Activated CD4-positive, alpha-beta T cell treated with anti-CD3 and anti-CD28 coated beads, Interleukin-2, amount 10 ng/mL, durations not matched to agents 24 days and 14 days (primary cell): Measurements from ENCODE around the gene PPAN. TPM values are rescaled to one million over a fixed set of nuclear protein-coding genes. Genes with fewer than 3 reads are reported as not detected.

Source experiments
- DNase-seq: peaks from one replicate; pipeline ENCODE4 v3.0.0; 2022
- H3K27ac Mint-ChIP-seq: one replicate; pipeline ENCODE4 v1.8.0; 2022; ENCODE audit warnings: mild to moderate bottlenecking, mixed read lengths
- H3K27me3 Mint-ChIP-seq: one replicate; pipeline ENCODE4 v1.8.0; 2022; ENCODE audit warnings: mixed read lengths
- H3K36me3 Mint-ChIP-seq: one replicate; pipeline ENCODE4 v1.8.0; 2022; ENCODE audit warnings: low read depth, mild to moderate bottlenecking, mixed read lengths
- H3K4me1 Mint-ChIP-seq: one replicate; pipeline ENCODE4 v1.8.0; 2021; ENCODE audit warnings: mixed read lengths
- H3K4me3 Mint-ChIP-seq: one replicate; pipeline ENCODE4 v1.8.0; 2022; ENCODE audit warnings: mild to moderate bottlenecking, moderate library complexity, mixed read lengths
- H3K9me3 Mint-ChIP-seq: one replicate; pipeline ENCODE4 v1.8.0; 2021; ENCODE audit warnings: mixed read lengths
- intact Hi-C: fragments of 100-400 bp; cut with micrococcal nuclease; formaldehyde crosslinking; loops from one replicate; pipeline ENCODE4 v1.15.1; 2023
- total RNA-seq: library from RNA; stranded (reverse); gene quantifications from 2 replicates; pipeline ENCODE4 v1.2.3, GENCODE V29; 2022

The PPAN gene
- total RNA-seq, 1 donor from 2014 or later = 232 TPM

- intact Hi-C loops = no loop called here
- H3K4me3 Mint-ChIP-seq = no peak overlapping the region
These were observed 18.3 kb downstream of the PPAN start for GRCh38 chr19:10124429-10124828.

GRCh38 chr19:10126213-10126639 lies 20.1 kb downstream of the PPAN start:
- Mint-ChIP-seq H3K4me3 (no peak overlapping the region), H3K36me3 (peaks cover 13% of the 10 kb centered on the region), H3K27me3 (no peaks in the 10 kb centered on the region), H3K9me3 (no peaks in the 10 kb centered on the region), H3K4me1 (no peaks in the 10 kb centered on the region), H3K27ac (no peak overlapping the region)
- no peak for DNase-seq
- intact Hi-C loops = no loop called here

More at GRCh38 chr19:10124429-10124828, 18.3 kb downstream of the PPAN start:
- Mint-ChIP-seq H3K27me3 (no peaks in the 10 kb centered on the region), H3K4me1 (peaks cover 4% of the 10 kb centered on the region), H3K36me3 (peaks cover 10% of the 10 kb centered on the region), H3K27ac (no peak overlapping the region), H3K9me3 (no peaks in the 10 kb centered on the region)
- DNase-seq = no peak

DNA sequence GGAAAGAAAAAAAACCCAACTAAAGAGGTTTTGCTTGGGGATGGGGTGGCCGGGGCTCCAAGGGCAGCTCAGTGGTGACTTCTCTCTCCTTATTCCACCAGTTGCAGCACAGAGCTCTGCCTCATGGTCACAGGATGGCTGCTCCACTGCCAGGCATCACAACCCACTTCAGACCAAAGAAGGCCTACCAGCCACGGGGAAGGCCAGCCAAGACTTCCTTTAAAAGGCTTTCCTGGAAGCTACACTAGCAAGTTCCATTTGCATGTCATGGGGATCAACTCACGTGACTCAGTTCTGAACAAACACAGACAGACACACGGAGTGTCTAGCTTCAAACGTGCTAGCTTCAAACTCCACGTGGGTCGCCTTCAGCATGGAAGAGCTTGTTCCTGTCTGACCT lies 26.7 kb downstream of the PPAN start:
- Mint-ChIP-seq H3K4me1 (no peaks in the 10 kb centered on the region), H3K27ac (no peak overlapping the region), H3K36me3 (peaks cover 28% of the 10 kb centered on the region), H3K27me3 (no peaks in the 10 kb centered on the region), H3K4me3 (no peak overlapping the region), H3K9me3 (no peaks in the 10 kb centered on the region)
- DNase-seq = no peak
- intact Hi-C loops = no loop called here

DNA sequence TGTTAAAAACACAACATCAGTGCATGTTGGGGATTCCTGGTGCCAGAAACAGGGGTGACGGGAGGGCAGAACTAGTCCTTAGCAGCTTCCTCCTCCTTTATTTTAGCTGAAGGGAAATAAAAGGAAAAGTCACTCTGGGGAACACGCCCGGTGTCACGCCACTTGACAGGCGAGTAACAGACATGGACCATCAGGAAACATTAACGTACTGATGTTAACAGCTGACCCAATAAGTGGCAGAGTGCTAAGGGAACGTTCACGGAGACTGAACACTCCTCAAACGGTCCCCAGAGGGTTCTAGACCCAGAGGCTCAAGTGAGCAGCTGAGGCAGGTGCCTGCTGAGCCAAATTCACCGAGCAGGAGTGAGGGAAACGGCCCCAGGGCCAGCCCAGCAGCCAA lies 27.4 kb downstream of the PPAN start:
- intact Hi-C loops = no loop called here
- Mint-ChIP-seq H3K4me3 (no peak overlapping the region), H3K27me3 (no peaks in the 10 kb centered on the region), H3K4me1 (no peaks in the 10 kb centered on the region), H3K27ac (no peak overlapping the region), H3K9me3 (no peaks in the 10 kb centered on the region), H3K36me3 (peaks cover 28% of the 10 kb centered on the region)
- no peak for DNase-seq

DNA sequence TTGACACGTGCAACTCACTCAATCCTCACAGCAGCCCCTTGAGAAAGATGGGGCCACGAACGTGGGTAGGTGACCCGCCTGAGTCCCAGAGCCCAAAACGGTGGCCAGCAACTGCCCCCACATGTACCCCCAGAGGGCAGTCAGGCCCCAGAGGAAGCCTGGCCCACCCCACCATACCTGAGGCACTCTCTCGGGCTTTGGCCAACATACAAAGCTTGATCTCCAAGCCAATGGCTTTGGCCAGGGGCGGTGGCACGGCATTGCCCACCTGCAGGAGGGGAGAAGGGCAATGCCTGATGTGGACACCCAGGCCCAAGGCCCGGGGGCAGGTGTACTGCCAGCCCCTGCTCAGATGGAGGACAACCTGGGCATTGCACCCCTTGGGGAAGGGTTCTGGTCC lies 27.9 kb downstream of the PPAN start:
- intact Hi-C loops = no loop called here
- H3K36me3 Mint-ChIP-seq = peaks cover 31% of the 10 kb centered on the region
- H3K27ac Mint-ChIP-seq = no peak overlapping the region
- DNase-seq = no peak
- no peak overlapping the region for H3K4me3 Mint-ChIP-seq
- no peaks in the 10 kb centered on the region for H3K4me1 Mint-ChIP-seq
- H3K27me3 Mint-ChIP-seq = no peaks in the 10 kb centered on the region
- no peaks in the 10 kb centered on the region for H3K9me3 Mint-ChIP-seq

- no peaks in the 10 kb centered on the region for H3K27me3 Mint-ChIP-seq
- intact Hi-C loops = no loop called here
- H3K9me3 Mint-ChIP-seq = no peaks in the 10 kb centered on the region
- DNase-seq = no peak
- peaks cover 37% of the 10 kb centered on the region for H3K36me3 Mint-ChIP-seq
- H3K4me3 Mint-ChIP-seq = no peak overlapping the region
- H3K27ac Mint-ChIP-seq = no peak overlapping the region
- H3K4me1 Mint-ChIP-seq = no peaks in the 10 kb centered on the region
These were observed 29.6 kb downstream of the PPAN start for GRCh38 chr19:10135551-10136334.

- H3K4me1 Mint-ChIP-seq = no peaks in the 10 kb centered on the region
- no peak overlapping the region for H3K4me3 Mint-ChIP-seq
- H3K9me3 Mint-ChIP-seq = no peaks in the 10 kb centered on the region
- H3K27ac Mint-ChIP-seq = no peak overlapping the region
- H3K36me3 Mint-ChIP-seq = peaks cover 45% of the 10 kb centered on the region
- intact Hi-C loops = no loop called here
- no peaks in the 10 kb centered on the region for H3K27me3 Mint-ChIP-seq
- no peak for DNase-seq
These were observed 30.8 kb downstream of the PPAN start for GRCh38 chr19:10136936-10137335.

DNA sequence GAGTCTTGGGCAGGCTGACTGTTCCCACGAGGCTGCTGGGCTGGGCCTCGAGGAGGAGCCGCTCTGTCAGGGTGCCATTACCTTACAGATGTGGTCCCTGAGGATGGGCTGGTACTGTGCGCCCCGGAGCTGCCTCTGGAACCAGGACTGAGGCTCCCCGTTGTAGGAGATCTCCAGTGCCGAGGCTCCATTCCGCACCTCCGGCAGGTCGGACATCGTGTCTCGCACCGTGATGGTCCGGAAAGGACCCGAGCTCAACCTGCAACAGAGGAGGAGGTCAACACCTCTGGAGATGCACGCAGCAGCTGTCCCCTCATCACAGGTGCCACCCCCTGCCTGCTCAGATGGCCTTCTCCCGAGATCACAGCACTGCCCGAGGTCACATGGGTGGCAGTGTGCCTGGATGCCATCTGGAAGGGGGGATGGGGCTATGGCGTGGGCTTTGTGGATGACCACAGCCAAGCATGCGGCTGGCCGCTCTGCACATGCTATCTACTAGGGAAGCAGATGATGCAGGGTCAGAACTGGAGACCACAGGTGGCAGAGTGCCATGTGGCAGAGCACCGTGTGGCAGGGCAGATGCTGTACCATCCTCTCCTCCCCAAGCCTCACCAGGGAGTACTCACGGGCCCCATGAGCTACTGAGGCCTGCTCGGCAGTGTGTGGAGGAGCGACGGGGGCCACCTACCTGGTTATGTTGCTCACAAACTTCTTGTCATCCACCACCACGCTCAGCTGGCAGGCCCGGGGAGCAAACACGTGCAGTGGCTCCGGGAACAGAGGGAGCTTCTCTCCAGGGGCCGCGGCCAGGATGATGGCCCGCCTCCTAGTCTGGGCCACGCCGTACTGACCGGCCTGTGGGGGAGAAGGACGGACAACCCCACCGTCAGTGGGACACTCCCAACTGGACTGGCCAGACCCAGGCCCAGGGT lies 31.9 kb downstream of the PPAN start:
- Mint-ChIP-seq H3K36me3 (peaks cover 47% of the 10 kb centered on the region), H3K27ac (no peak overlapping the region), H3K9me3 (no peaks in the 10 kb centered on the region), H3K4me1 (peaks cover 6% of the 10 kb centered on the region), H3K27me3 (no peaks in the 10 kb centered on the region), H3K4me3 (no peak overlapping the region)
- DNase-seq = no peak
- intact Hi-C loops = no loop called here

DNA sequence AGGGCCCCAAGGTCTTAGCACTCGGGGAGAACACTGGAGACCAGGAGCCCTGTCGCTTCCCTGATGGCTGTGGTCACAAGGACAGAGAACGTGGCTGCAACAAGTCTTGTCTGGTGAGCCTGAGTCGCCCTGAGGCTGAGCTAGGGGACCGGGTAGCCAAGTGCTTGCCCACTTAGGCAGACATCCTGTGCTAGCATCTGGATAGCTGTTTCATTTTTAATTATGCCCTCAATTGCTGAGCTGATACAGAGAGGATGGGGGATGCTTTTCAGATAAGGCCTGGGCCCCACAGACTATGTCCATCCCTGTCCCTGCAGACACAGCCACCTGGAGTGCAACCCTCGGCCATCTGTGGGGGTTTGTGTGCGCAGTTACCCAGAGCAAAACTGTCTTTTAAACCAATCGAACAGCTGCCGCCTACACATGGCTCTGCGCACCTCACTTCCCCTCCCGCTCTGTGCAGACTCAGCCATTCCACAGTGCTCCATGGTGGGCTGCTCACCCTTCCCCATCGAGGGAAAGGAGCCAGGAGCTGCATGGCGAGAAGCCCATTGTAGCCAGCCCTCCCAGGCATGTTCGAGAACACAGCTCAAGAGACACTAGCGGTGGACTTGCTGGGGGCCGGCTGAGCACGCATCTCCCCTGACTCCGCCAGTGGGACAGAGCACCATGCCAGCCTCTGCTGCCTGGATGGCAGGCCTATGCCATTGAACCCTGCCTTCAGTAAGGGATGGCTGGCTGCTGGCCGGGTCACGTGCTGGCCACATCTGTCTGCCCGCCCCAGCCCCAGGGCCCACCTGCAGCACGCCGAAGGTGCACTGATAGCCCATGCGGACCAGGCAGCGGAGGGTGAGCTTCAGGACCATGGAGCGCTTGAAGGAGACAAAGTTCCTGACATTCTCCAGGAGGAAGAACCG lies 33.0 kb downstream of the PPAN start:
- Mint-ChIP-seq H3K4me3 (no peak overlapping the region), H3K9me3 (no peaks in the 10 kb centered on the region), H3K27me3 (no peaks in the 10 kb centered on the region), H3K36me3 (peaks cover 52% of the 10 kb centered on the region), H3K27ac (no peak overlapping the region), H3K4me1 (peaks cover 13% of the 10 kb centered on the region)
- intact Hi-C loops = no loop called here
- no peak for DNase-seq

DNA sequence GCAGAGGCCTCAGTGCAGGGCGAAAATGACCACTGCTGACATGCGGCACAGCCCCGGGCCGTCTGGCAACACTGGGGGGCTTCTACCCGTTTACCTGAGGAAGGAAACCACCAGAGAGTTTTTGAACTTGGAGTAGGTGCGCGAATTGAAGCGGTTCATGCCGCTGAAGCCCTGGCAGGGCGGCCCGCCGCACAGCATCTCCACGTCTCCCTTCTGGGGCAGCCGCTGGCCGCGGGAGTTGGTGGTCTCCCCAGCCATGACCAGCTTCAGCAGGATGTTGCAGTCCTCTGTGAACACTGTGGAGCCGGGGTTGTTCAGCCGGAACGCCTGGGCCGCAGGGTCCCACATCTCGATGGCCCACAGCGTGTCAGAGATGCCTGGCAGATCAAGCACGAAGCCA lies 33.8 kb downstream of the PPAN start:
- H3K4me3 Mint-ChIP-seq = no peak overlapping the region
- peaks cover 58% of the 10 kb centered on the region for H3K36me3 Mint-ChIP-seq
- no peak for DNase-seq
- intact Hi-C loops = no loop called here
- H3K9me3 Mint-ChIP-seq = no peaks in the 10 kb centered on the region
- H3K27me3 Mint-ChIP-seq = no peaks in the 10 kb centered on the region
- H3K27ac Mint-ChIP-seq = no peak overlapping the region
- H3K4me1 Mint-ChIP-seq = peaks cover 15% of the 10 kb centered on the region

GRCh38 chr19:10141479-10141878 lies 35.3 kb downstream of the PPAN start:
- H3K4me1 Mint-ChIP-seq = peaks cover 18% of the 10 kb centered on the region
- intact Hi-C loops = no loop called here
- no peak overlapping the region for H3K4me3 Mint-ChIP-seq
- no peaks in the 10 kb centered on the region for H3K27me3 Mint-ChIP-seq
- no peak for DNase-seq
- peak overlapping the region; percentile 34 for H3K27ac Mint-ChIP-seq
- no peaks in the 10 kb centered on the region for H3K9me3 Mint-ChIP-seq
- peaks cover 70% of the 10 kb centered on the region for H3K36me3 Mint-ChIP-seq

- DNase-seq = no peak
- intact Hi-C loops = no loop called here
- Mint-ChIP-seq H3K36me3 (peaks cover 72% of the 10 kb centered on the region), H3K27me3 (no peaks in the 10 kb centered on the region), H3K27ac (peak overlapping the region; percentile 34), H3K4me3 (no peak overlapping the region), H3K9me3 (no peaks in the 10 kb centered on the region), H3K4me1 (peaks cover 18% of the 10 kb centered on the region)
These were observed 35.8 kb downstream of the PPAN start for GRCh38 chr19:10141973-10142372.

GRCh38 chr19:10142701-10143375 lies 36.7 kb downstream of the PPAN start:
- H3K4me3 Mint-ChIP-seq = peak overlapping the region; percentile 69
- H3K9me3 Mint-ChIP-seq = no peaks in the 10 kb centered on the region
- peak overlapping the region; percentile 86 for H3K27ac Mint-ChIP-seq
- H3K27me3 Mint-ChIP-seq = no peaks in the 10 kb centered on the region
- DNase-seq = peak; percentile 80
- intact Hi-C loops = no loop called here
- peaks cover 18% of the 10 kb centered on the region for H3K4me1 Mint-ChIP-seq
- H3K36me3 Mint-ChIP-seq = peaks cover 70% of the 10 kb centered on the region
